Effector memory CD4-positive, alpha-beta T cell (primary cell): Measurements from ENCODE around the gene LRRIQ4.

Experiments used
- DNase-seq, 3 donors: peaks; one replicate each; pipeline ENCODE4 v3.0.0-alpha.2; 2020
- H3K27ac ChIP-seq: 2 replicates; pipeline ENCODE4 v1.7.0; 2013; ENCODE audit warnings: mild to moderate bottlenecking, low read length, moderate library complexity; ENCODE audit not compliant: insufficient read depth, poor library complexity, severe bottlenecking
- H3K27me3 ChIP-seq: replicated peaks from 2 replicates; pipeline ENCODE4 v1.7.0; 2013; ENCODE audit warnings: mild to moderate bottlenecking, low read length; ENCODE audit not compliant: insufficient read depth, control insufficient read depth, poor library complexity, severe bottlenecking
- H3K36me3 ChIP-seq: 2 replicates; pipeline ENCODE4 v1.7.0; 2013; ENCODE audit warnings: mild to moderate bottlenecking, low read length, moderate library complexity; ENCODE audit not compliant: control insufficient read depth, insufficient read depth
- H3K4me1 ChIP-seq: 2 replicates; pipeline ENCODE4 v1.7.0; 2013; ENCODE audit warnings: low read length, mild to moderate bottlenecking; ENCODE audit not compliant: control insufficient read depth, insufficient read depth, poor library complexity, severe bottlenecking
- H3K4me3 ChIP-seq: 2 replicates; pipeline ENCODE4 v1.7.0; 2013; ENCODE audit warnings: low read length, low read depth, mild to moderate bottlenecking; ENCODE audit not compliant: insufficient read depth, poor library complexity, severe bottlenecking
- H3K9me3 ChIP-seq: 2 replicates; pipeline ENCODE4 v1.7.0; 2013; ENCODE audit warnings: mild to moderate bottlenecking, low read length, moderate library complexity; ENCODE audit not compliant: control insufficient read depth
- total RNA-seq, 3 donors: gene quantifications; one replicate each; lab custom pipeline; 2026; lab: John Stamatoyannopoulos, UW

The LRRIQ4 gene
- 0 reads per million in 3 donors for total RNA-seq

DNA sequence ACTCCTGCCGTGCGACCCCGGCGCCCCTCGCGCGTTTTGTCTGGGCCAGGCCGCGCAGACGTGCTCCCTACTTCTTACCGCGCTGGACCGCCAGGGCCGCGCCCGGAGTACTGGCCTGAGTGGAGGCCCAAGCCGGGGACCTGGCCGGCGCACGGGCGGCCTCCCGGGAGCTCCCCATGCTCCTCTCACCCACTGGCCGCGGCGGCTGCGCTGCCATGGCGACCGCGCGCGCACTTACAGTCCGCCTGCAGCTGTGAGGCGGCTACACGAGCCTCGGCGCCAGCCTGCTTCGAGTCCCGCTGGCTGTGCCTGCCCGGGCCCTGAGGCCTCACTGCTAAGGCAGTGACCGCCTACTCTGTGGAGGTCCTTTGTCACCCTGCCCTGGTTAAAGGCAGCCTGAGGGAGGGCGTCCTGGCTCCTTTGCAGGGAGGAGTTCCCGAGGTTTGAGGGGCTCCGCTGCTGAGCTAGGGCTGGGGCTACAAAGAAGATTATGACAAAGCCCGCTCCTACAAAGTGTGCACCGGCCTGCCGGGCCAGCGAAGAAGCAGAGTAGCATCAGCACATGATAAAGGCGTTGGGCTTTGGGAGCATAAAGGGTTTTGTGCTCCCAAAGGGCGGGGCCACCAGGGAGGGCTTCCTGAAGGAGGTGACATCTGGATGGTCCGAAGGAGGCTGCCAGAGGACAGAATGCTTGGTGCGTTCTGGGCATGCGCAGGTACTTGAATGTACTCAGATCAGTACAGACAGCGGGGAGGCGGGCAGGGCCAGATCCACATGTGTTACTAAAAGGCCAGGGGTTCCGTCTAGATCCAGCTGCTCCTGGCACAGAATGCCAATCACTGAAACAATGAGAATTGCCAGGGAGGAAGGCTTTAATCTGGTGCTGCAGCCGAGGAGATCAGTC, at the start of gene LRRIQ4, which contains the start of gene LRRC34:
Gene LRRIQ4, plus strand, starts transcription at position 539 of the 904 bp plus-strand sequence. CDS start 9,052 bp downstream, outside the sequence.
Gene LRRC34, minus strand, starts transcription at position 573 of the 904 bp plus-strand sequence. Its CDS starts 356 bp downstream, at position 217.
- H3K4me3 ChIP-seq, result peak within 1 kb of the TSS; percentile 72
- H3K27ac ChIP-seq, result no peak within 1 kb of the TSS
- no peaks in the 10 kb centered on the region for H3K27me3 ChIP-seq
- H3K36me3 ChIP-seq, result no peaks in the 10 kb centered on the region
- DNase-seq, result peak; percentile 13 to 52 (median 32)
- peaks cover 12% of the 10 kb centered on the region for H3K4me1 ChIP-seq
- H3K9me3 ChIP-seq, result no peaks in the 10 kb centered on the region

DNA sequence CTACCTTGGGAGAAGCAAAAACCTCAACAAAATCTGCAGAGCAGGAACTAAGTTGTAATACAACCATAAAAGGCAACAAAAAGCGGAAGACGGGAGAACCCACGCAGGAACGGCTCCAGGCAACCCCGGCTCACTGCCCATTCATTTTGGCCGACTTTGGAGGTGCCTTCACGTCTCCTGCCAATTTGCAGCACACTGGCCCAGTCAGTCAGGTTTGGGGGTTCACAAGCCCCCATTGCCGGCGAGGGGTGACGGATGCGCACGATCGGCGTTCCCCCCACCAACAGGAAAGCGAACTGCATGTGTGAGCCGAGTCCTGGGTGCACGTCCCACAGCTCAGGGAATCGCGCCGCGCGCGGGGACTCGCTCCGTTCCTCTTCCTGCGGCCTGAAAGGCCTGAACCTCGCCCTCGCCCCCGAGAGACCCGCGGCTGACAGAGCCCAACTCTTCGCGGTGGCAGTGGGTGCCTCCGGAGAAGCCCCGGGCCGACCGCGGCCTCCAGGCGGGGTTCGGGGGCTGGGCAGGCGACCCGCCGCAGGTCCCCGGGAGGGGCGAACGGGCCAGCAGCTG, 48.3 kb upstream of the LRRIQ4 start:
- Histone ChIP-seq H3K4me3 (peak overlapping the region; percentile 93), H3K27me3 (no peaks in the 10 kb centered on the region), H3K4me1 (peaks cover 3% of the 10 kb centered on the region), H3K36me3 (no peaks in the 10 kb centered on the region), H3K27ac (peak overlapping the region; percentile 94), H3K9me3 (no peaks in the 10 kb centered on the region)
- DNase-seq, result peak; percentile 32 to 43 (median 38)

DNA sequence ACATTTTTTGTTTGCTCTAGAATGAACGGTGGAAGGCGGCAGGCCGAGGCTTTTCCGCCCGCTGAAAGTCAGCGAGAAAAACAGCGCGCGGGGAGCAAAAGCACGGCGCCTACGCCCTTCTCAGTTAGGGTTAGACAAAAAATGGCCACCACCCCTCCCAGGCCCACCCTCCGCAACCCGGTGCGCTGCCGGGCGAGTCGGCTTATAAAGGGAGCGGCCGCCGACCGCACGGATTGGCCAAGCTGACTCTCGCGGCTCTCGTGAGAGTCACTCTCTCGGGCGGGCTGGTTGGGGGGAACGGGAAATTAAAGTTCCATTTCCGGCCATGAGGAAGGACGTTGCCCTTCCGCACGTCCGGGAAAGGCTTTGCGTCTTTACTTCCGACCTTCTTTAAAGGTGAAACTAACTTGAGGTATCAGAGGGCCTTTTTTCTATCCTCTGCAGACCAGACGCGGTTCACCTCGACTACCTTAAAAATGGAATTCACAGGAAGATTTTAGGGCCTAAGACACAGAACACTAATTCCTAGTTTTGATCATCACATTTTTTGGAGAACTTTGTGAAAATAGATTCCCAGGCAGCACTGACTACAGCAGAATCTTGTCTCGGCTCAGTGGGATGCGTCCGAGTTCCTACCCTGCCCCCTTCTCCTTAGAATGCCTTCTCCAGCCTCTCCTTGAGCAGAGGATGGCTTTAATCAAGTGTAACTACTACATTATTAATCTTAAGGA, 47.6 kb upstream of the LRRIQ4 start, which contains the start of gene TERC:
Gene TERC, minus strand, starts transcription at position 179 of the 731 bp plus-strand sequence.
- peak within 1 kb of the TSS; percentile 94 for H3K27ac ChIP-seq
- H3K4me3 ChIP-seq, result peak within 1 kb of the TSS; percentile 93
- no peaks in the 10 kb centered on the region for H3K9me3 ChIP-seq
- DNase-seq, result peak; percentile 87 to 90 (median 88)
- no peaks in the 10 kb centered on the region for H3K36me3 ChIP-seq
- no peaks in the 10 kb centered on the region for H3K27me3 ChIP-seq
- peaks cover 5% of the 10 kb centered on the region for H3K4me1 ChIP-seq

DNA sequence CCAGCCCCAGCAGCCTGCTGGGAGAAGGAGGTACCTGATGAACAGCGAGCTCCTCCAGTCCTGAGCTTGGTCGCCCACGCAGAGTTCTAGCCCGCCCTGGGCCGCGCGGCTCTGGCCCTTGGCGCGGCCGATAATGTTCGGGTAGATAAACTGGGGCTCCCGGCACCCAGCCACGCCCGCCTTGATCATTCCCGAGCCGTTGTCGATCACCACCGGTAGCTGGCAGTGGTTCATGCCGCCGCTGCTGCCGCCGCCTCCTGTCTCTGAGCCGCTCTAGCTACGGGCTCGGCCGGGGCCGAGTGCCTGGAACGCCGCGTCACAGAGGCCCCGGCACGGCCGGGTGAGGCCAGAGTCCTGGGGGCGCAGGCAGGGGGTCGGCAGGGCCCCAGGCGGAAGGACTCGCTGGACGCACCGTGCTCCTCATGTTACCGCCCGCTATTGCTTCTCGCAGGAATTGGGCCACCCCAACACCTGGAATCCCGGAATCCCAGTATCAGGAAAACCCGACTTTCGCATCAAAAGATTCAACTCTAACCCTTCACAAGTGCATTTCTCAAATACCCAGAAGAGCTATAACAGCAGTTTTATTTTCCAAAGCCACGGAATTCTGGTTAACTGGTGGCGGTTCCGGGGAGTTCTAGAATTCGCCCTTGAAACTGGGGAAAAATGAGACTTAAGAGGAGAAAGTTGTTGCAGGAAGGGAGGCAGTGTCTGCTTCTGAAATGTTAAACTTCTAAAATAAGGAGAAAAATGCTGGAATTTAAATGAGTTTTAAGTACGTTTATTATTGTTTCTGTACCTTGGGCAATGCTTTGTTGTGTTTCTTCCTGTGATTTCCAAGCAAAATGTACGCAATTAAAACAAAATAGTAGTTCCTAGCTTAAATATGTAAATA, 43.1 kb upstream of the LRRIQ4 start, which contains the start of gene ACTRT3:
Gene ACTRT3, minus strand, starts transcription at position 275 of the 895 bp plus-strand sequence. Its CDS starts 41 bp downstream, at position 234.
- H3K36me3 ChIP-seq, result no peaks in the 10 kb centered on the region
- peak within 1 kb of the TSS; percentile 64 for H3K27ac ChIP-seq
- peak within 1 kb of the TSS; percentile 74 for H3K4me3 ChIP-seq
- DNase-seq, result peak; percentile 36 to 50 (median 43)
- H3K4me1 ChIP-seq, result peaks cover 8% of the 10 kb centered on the region
- H3K9me3 ChIP-seq, result no peaks in the 10 kb centered on the region
- no peaks in the 10 kb centered on the region for H3K27me3 ChIP-seq

DNA sequence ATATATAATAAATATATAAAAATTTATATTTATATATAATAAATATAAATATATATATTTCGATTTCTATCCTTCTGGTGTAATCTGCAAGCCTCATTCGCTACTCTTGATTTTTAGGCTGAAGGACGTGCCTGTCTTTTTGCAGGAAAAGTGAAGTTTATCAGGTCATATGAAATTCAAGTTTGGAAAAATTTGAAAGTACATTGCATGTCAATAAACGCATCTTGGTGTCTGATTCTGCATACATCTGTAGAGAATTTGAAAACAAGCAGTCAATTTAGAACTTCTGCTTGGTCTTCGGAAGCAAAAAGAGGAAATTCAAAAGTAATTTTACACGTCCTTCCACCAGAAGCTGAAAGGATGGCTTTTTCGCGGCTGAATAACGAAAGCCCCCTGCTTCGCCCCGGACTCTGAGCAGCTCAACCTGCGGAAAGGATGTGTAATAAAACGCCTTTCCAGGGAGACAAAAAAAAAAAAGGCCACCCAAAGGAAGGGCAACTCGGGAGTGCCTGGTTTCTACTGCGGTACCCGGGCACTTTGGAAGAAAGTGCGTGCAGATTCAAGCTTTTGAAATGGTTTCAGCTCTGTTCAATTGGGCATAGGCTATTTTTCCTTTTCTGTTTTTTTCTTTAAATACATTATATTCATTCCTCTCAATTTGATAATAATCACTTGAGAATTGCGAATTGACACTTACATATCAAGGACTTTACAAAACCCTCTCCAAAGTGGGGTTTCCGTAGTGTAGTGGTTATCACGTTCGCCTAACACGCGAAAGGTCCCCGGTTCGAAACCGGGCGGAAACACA, 41.0 kb upstream of the LRRIQ4 start:
- peak; percentile 38 to 60 (median 50) for DNase-seq
- peak overlapping the region; percentile 99 for H3K27ac ChIP-seq
- H3K27me3 ChIP-seq, result no peaks in the 10 kb centered on the region
- peaks cover 14% of the 10 kb centered on the region for H3K4me1 ChIP-seq
- H3K36me3 ChIP-seq, result peaks cover 10% of the 10 kb centered on the region
- peak overlapping the region; percentile 72 for H3K4me3 ChIP-seq
- no peaks in the 10 kb centered on the region for H3K9me3 ChIP-seq

DNA sequence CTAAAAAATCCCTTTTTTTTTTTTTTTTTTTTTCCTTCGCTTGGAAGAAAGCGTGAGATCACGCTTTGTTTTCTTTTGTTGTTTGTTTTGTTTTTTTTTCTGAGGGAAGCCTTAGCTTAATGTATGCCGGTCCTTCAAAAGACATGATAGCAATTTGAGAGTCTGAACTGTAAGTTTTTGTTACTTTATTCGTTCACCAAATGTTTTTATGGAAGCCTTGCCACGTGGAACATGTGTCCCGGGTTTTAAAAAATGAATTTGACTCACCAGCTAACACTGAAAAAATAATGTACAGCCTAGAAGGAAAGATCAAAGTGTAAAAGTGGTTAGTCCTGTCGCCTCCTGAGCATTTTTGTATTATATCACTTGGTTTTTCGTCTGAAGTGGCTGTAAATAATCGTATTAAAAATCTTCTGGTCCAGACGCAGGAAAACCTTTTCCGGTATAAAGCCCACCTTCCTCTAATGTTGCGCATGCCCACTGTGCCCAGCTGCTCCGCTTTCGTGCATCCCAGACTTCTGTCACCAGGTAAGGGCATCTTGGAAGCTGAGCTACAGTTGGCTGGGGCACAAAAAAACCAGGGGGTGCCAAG, 40.3 kb upstream of the LRRIQ4 start:
- Histone ChIP-seq H3K4me1 (peaks cover 14% of the 10 kb centered on the region), H3K27me3 (no peaks in the 10 kb centered on the region), H3K4me3 (peak overlapping the region; percentile 72), H3K9me3 (no peaks in the 10 kb centered on the region), H3K36me3 (peaks cover 14% of the 10 kb centered on the region), H3K27ac (peak overlapping the region; percentile 99)
- DNase-seq, result peak in 1 of 3 donors; percentile 48

DNA sequence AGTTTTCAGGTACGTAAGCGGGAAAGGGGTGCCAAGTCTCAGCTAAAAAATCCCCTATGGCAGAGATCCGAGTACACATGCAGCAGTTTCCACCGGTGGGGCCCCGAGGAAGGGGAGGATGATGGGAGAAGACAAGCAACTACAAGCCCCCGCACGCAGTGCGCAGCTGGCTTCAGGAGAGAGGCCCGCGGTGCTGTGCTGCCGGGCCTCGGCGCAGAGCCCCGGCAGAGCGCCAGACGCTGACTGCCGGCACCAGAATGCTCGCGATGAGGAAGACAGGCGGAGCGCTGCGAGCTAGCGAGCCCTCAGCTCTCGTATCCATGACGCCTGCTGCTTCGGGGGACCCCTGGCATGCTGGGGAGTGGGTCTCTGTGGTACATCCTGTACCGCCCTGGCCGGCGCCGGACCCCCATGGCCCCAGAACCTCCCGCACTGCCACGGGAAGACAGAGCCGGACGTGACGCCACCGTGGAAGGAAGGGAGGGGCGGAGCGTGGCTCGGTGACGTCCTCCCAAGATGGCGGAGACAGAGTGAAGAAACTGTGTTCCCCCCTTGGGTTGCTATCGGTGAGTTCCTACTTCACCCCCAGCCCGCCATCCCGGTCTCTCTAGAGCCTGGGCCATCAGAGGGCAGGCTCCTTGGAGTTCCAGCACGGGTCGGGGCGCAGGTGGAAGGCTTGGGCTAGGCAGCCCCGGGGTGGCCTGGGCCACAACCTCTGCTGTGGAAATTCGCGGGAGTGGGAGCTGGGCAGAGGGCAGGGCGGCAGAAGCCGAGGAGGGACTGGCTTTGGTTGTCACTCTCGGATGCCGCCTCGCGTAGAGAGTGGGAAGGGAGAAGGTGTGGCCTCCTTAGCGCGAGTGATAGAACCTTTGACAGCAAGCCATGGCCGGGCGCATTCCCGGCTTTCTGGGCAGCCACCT, 39.5 kb upstream of the LRRIQ4 start, which contains the start of gene MYNN:
Gene MYNN, plus strand, starts transcription at position 500 of the 920 bp plus-strand sequence. CDS start 900 bp downstream, outside the sequence.
- H3K27me3 ChIP-seq, result no peaks in the 10 kb centered on the region
- no peaks in the 10 kb centered on the region for H3K9me3 ChIP-seq
- H3K4me3 ChIP-seq, result peak within 1 kb of the TSS; percentile 72
- peaks cover 14% of the 10 kb centered on the region for H3K4me1 ChIP-seq
- peaks cover 14% of the 10 kb centered on the region for H3K36me3 ChIP-seq
- peak; percentile 79 to 86 (median 83) for DNase-seq
- peak within 1 kb of the TSS; percentile 99 for H3K27ac ChIP-seq
